ENCODE data around the gene CDSN. TPM values are rescaled to one million over a fixed set of nuclear protein-coding genes. Genes with fewer than 3 reads are reported as not detected.

CDSN gene
- total and polyA plus RNA-seq, 2 of the 4 experiments (the other 2 are of a cell fraction) = not detected

DNA sequence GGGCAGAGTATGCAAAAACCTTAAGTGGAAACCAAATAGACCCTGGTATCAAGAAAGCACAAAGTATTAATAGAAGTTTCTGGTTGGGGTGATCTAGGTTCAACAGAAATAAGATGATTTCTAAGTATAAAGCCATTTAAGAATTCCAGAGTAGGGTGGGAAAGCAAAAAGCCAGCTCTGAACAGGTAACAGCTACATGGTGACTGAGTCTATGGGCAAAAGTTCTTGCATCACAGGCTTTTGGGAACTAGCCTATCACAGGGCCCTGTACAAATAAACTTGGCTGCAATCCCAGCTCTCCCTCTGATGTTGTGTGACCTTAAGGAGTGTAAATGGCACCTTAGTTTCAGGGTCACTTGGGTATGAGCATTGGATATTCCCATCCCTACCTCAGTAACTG, 43.7 kb upstream of the CDSN start:
- Histone ChIP-seq H3K56ac (ENCODE audit: extremely low read depth, insufficient read depth, low read length) (no peak overlapping the region), H3K4me3 (ENCODE audit: insufficient read depth, low read depth, low read length) (no peak overlapping the region), H2BK15ac (ENCODE audit: low read depth, low read length) (no peak overlapping the region), H4K5ac (ENCODE audit: low read depth, low read length) (no peak overlapping the region), H3K9me1 (ENCODE audit: insufficient read depth, low read length) (peaks cover 6% of the 10 kb centered on the region), H2BK120ac (ENCODE audit: low read depth, low read length) (no peak overlapping the region), H3K4me1 (ENCODE audit: control insufficient read depth, insufficient read depth, low read length) (peaks cover 6% of the 10 kb centered on the region), H3K4me2 (ENCODE audit: low read depth, low read length) (no peak overlapping the region), H3K27ac (ENCODE audit: insufficient read depth, low read length) (no peak overlapping the region), H3K14ac (replicated peaks; ENCODE audit: low read depth, low read length) (no peak overlapping the region), H3K27me3 (ENCODE audit: control insufficient read depth, insufficient read depth, low read length) (no peaks in the 10 kb centered on the region), H3K4ac (ENCODE audit: low read depth, low read length) (no peak overlapping the region), H2AFZ (replicated peaks; ENCODE audit: low read length, poor library complexity) (no peak overlapping the region), H3K36me3 (ENCODE audit: control insufficient read depth, insufficient read depth, low read length) (no peaks in the 10 kb centered on the region; the same call in 1 of the 2 replicates), H2AK5ac (ENCODE audit: low read depth, low read length) (no peak overlapping the region), H3K18ac (ENCODE audit: low read depth, low read length) (no peak overlapping the region), H4K91ac (ENCODE audit: insufficient read depth, low read depth, low read length) (no peak overlapping the region), H2BK20ac (ENCODE audit: low read depth, low read length) (no peak overlapping the region), H3K23ac (ENCODE audit: low read depth, low read length) (no peak overlapping the region), H3K9me3 (ENCODE audit: control insufficient read depth, insufficient read depth, low read length) (no peaks in the 10 kb centered on the region), H2AK9ac (replicated peaks; ENCODE audit: low read depth, low read length, poor library complexity) (no peak overlapping the region), H4K8ac (ENCODE audit: low read depth in 2 of 2, low read length in 2 of 2) (no peak overlapping the region), H2BK5ac (ENCODE audit: low read depth, low read length, poor library complexity, severe bottlenecking) (no peak overlapping the region), H3K9ac (ENCODE audit: low read depth, low read length) (no peak overlapping the region), H3K79me1 (ENCODE audit: low read depth in 1 of 2, low read length in 2 of 2) (peaks cover 8 to 33% of the 10 kb centered on the region in 2 experiments), H4K20me1 (ENCODE audit: insufficient read depth, low read length) (peaks cover 4% of the 10 kb centered on the region)
- intact Hi-C loops (cut with micrococcal nuclease) (no loop called here), in situ Hi-C loops (cut with MboI; ENCODE audit: low sequenced_read_pairs) (no loop called here), dilution Hi-C loops (cut with HindIII; ENCODE audit: low sequenced_read_pairs, unreplicated experiment) (no loop called here)
- CTCF ChIA-PET = no interaction called here
- BruUV-seq (replicated peaks) = no TSS peak
- POLR2A ChIA-PET (ENCODE audit: unreplicated experiment) = no interaction called here
- ATAC-seq (ENCODE audit: low read depth) = no peak
- TF ChIP-seq CEBPB (IDR thresholded peaks at IDR 0.05; ENCODE audit: low read depth, low read length) (0 out of 2 replicates have a peak, but pooled peaks have one; percentile 27), SMC3 (IDR thresholded peaks at IDR 0.05; ENCODE audit: low read depth, low read length) (no peak)
- DNase-seq = peak; percentile 16
